CD4-positive, alpha-beta T cell treated with Interferon gamma for 1 hour (primary cell): ENCODE data around the gene RELN.

ENCODE experiments used
- DNase-seq: peaks from one replicate; pipeline ENCODE4 v3.0.0-alpha.2; 2020

The RELN gene

DNA sequence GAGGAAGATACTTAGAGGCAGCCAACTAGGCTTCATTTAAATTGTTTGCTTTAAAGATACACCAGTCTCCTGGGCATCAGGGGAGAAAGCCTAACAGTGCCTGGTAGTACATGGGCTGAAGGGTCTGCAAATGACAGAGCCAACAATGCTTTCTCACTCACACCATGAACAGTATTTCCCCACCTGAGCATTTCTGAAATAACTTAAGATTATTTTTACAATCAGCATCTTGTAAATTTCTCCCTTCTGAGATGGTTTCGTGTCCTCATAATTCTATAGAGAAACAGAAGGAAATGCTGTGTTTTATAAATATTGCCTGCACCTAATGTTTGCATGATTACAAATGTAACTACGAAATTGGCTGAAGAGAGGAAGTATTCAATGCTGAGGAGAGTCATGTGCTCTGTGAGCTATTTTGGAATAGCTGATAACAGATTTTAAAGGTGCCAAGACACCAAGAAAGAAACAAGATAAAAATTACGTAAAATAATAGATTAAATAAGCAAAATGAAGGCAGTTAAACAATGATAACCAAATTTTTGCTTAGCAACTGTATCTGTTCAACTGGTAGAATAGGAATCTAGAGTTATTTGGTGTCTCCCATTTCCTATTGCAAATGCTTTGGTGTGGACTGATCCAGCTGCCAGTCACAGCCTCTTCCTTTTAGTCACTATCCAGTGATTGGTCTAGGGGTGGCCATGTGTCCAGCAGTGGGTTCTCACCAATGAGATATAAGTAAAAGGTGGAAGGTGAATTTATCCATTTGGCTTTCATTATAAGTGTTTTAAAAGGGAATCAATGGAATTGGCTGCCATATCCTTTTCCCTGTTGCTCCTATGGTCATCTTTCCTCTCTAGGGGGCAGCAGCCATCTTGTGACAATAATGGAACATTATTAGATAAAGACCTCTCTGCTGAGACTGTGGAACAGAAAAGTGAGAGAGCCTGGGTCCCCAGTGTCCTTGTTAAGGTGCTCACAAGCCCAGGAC is 375.5 kb downstream of the RELN start:
- no peak for DNase-seq

GRCh38 chr7:103609778-103610177 is 379.7 kb downstream of the RELN start:
- no peak for DNase-seq

DNA sequence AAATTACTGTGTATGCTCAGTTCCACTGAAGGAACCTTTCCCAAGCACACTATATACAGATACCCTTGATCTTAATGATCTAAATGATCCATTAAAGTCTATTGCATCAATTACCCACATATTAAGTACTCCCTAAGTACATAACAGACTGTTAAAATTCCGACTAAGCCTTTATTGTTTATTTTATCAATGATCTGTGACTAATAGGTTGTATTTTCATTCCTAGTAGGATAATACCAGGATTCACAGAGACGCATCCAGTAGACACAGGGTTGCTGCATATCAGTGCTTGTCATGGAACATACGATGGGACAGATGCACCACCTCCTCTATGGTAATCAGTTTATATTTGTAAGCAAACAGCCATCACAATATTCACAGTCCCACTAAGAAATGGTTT is 383.8 kb downstream of the RELN start:
- no peak for DNase-seq

DNA sequence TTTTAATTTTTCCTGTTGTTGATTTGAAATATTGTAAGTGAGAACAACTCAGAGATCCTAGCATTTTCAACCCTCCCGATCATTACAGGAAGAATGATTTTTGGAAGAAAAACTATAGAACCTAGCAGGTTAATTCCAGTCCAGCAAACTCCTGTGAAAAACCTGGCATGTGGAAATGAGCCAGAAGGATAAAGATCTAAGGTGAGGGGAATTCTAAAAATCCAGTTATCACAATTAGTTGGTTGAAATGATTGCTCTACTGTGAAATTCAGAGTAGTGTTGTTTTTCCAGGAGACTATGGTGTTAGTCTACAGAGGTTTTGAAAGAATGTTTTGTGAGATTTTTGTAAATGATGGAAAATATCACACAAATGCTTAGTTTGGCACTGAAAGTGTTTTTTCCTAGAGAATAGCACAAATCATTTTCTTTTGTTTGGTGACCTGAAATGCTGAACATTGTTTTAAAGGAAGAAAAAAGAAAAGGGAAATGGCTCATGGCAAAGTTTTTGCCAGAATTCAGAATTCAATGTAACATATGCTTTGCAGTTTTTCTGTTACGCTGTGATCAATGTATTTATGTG is 391.0 kb downstream of the RELN start:
- no peak for DNase-seq

- DNase-seq: no peak
Measured at GRCh38 chr7:103597606-103598005, 391.9 kb downstream of the RELN start.

DNA sequence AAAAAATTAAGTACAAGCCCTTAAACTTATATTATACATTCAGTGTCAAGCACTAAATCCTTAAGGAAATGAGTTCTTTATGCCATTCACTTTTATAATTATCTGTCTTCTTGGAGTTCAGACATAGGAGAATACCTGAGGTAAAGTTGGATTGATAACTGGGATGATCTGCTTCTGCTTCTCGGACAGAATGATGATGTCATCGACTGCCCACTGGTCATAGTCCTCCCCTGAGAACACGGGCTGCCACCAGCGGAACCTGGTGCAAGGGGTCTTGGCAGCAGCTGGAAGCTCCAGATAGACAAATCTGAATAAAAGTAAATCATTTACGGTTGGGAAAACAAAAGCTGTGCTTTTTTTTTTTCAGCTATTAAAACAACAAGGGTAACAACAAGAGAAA is 395.3 kb downstream of the RELN start:
- no peak for DNase-seq

- DNase-seq: no peak
Measured at GRCh38 chr7:103593691-103594090, 395.8 kb downstream of the RELN start.

DNA sequence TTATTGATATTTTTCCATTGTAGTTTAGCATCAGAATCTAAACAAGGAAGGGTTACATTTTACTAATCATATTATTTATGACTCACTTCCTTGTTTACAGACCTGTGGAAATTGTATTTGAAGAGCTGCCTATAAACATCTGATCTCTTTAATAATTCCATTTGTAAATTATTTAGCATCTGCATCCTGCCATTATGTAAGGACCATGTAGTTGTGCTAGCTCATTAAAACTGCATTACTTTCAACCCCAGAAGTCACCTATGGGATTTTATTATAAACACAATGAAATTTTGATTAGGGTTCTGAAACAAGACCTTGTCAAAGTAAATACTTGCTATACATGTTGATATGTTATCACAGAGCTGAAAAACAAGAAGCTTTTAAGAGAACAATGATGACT is 396.6 kb downstream of the RELN start:
- DNase-seq: no peak

DNA sequence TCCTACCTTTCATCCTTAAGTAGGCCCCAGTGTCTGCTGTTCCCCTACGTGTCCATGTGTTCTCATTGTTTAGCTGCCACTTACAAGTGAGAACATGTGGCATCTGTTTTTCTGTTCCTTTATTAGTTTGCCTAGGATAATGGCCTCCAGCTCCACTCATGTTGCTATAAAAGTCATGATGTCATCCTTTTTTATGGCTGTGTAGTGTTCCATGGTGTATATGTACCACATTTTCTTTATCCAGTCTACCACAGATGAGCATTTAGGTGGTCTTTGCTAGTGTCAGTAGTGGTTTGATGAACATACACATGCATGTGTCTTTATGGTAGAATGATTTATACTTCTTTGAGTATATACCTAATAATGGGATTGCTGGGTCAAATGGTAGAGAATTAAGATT is 397.3 kb downstream of the RELN start:
- no peak for DNase-seq

DNA sequence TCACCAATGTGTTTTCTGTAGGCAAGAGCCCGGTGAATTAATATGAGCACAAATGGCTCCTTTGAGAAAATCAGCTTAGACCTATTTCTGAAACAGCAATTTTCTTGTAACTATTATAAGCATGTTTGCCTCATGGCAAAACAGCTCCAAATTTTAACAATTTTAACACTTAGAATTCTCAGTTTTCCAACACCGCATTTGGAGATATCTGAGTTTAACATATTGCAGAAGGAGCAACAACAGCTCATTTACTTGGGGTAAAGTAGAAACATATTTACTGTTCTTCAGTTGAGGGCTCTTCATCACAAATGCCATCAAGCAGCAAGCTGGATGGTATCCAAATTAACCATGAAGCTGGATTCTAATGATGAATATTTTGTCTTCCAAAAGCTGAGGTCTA is 409.4 kb downstream of the RELN start:
- DNase-seq: no peak

DNA sequence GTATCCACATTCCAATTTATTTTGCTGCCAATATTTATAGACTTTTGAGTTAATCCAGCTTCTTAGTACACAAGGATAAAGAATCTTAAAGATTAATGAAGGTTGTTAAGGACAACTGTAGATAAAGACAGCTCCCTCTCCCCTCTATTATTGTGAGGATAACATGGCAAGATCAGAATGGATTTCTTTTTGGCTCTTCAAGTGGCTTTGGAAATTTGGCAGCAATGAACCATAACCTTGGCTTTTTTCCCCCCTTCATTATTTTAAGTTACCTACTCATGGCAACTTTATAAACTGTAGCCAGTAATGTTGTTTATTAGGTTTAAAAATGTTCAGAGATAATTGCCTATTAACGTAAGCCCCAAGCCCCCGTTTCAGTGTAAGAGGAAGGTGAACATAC is 412.4 kb downstream of the RELN start:
- DNase-seq: no peak

- DNase-seq: no peak
Measured at GRCh38 chr7:103576641-103577040, 412.8 kb downstream of the RELN start.

- DNase-seq: no peak
Measured at GRCh38 chr7:103574576-103574975, 414.9 kb downstream of the RELN start.

DNA sequence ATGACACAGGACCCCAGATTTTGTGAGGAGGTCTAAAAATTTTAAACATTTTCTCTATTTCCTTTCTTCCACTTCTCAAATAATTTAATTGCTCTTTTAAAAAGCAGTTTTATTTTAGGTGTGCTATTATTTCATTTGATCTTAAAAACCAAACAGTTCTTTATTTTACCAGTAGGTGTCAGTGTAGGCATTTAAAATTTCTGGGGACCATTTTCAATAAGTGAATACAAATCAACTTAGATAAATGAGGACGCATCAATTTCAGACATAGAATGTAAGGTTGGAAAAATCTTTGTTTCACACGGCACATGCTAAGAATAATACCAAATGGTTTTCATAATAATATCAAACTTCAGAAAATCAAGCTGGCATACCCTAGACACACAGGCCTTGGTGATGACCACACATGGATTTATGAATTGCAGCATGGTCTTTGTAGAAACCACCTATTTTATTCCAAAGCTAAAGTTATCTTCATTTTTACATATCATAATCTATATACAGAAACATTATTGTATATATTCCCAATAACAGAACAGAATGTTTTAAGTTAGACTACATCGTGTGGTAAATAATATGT is 415.9 kb downstream of the RELN start:
- no peak for DNase-seq

GRCh38 chr7:103571586-103571985 is 417.9 kb downstream of the RELN start:
- no peak for DNase-seq

- no peak for DNase-seq
Measured at GRCh38 chr7:103569621-103570305, 419.7 kb downstream of the RELN start.

DNA sequence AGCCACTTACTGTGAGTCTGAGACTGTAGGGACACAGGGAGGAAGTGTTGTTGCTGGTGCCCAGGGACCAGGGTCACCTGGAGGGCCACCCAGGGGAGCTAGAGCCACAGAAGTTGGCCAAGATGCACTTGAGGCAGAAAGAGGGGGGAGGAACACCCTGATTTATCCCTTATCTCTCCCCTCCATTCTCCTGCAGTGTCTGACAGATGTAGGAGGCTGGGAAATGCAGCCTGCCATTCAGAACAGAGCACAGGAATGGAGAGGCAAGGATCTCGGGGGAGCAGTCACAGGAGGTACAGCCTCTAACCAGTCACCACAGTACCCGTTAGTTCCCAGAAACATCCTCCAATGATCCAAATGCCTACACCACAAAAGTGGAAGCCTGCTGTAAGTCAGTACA is 425.0 kb downstream of the RELN start:
- DNase-seq: no peak

DNA sequence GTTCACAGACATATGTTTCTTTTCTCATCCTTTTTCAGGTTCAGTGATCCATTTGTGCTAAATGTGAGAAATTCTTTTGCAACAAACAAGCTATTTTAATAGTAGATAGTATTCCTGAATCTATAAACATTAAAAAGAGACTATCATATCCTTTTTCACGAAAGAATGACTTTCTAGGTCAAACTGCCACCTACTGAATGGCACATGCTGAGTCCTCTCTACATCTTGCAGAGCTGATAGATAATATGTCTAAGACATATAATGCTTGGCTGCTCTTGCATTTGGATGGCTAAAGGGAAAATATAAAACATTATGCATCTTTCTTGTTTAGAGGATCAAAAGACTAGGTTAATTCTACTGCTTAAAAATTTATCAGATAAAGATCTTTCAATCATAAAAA is 429.3 kb downstream of the RELN start:
- DNase-seq: no peak

GRCh38 chr7:103551016-103551415 is 438.4 kb downstream of the RELN start:
- no peak for DNase-seq

DNA sequence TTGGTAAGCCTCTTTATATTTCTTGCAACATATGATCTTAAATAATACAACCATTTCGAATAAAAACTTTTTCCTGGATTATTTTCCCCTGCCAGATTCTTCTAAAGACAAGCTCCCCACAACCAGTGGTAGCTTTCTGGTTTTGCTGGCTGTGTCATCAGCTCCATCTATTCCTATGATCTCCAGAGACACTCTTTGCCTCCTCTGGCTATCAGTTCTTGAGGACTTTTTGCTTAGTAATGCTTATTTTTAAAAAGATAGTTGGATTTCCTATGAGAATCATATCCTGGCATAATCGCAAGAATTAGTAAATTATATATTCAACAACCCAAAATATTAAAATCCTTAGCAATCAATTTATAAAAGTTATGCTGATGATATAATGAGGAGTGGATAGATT is 439.7 kb downstream of the RELN start:
- no peak for DNase-seq

GRCh38 chr7:103547451-103548284 is 441.8 kb downstream of the RELN start:
- DNase-seq: no peak

DNA sequence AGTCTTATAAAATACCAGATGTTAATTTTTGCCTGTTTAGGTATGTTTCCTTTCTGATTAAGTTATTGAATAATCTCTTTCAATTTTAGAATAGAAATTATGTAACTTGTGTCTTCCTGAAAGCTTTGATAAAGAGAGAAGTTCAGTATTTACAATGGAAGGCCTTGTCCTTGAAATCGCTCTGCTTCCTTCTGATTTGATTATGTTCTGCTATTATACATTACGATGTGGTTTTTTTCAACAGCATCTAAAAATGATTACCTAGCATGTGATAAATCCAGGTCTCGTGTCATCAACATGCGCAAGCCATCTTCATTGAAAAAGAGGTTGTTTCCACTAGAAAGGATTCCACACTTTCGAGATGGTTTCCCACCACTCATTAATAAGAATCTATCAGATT is 447.0 kb downstream of the RELN start:
- DNase-seq: no peak

GRCh38 chr7:103541947-103542346 is 447.5 kb downstream of the RELN start:
- no peak for DNase-seq
